Neural cell (in vitro differentiated cells): ENCODE results near the gene ANP32A. TPM values are rescaled to one million over a fixed set of nuclear protein-coding genes. Genes with fewer than 3 reads are reported as not detected.

ENCODE experiments used
- H2AFZ ChIP-seq: fragments of 200-600, 300-800 bp; sonication (generic), shearing (Covaris generic); 2 replicates; pipeline ENCODE4 v1.6.0; 2014; ENCODE audit warnings: low read depth, mild to moderate bottlenecking, antibody characterized with exemption, low read length, moderate library complexity
- H3F3A ChIP-seq: fragments of 200-600 bp; shearing (Covaris generic); 2 replicates; pipeline ENCODE4 v1.6.1; 2016; ENCODE audit warnings: mild to moderate bottlenecking, moderate library complexity, mixed read lengths, antibody characterized with exemption, low read length; ENCODE audit not compliant: insufficient read depth, poor library complexity, severe bottlenecking
- H3K27ac ChIP-seq: fragments of 200-600, 300-800 bp; sonication (generic), shearing (Covaris generic); 2 replicates; pipeline ENCODE4 v1.5.1; 2014; ENCODE audit warnings: mild to moderate bottlenecking, low read length, moderate library complexity
- H3K27me3 ChIP-seq: fragments of 300-800, 200-600 bp; sonication (generic), shearing (Covaris generic); 2 replicates; pipeline ENCODE4 v1.6.0; 2014; ENCODE audit warnings: mild to moderate bottlenecking, low read depth, low read length, moderate library complexity; ENCODE audit not compliant: insufficient read depth
- H3K36me3 ChIP-seq: fragments of 300-800, 200-600 bp; sonication (generic), shearing (Covaris generic); 2 replicates; pipeline ENCODE4 v1.5.1; 2014; ENCODE audit warnings: mild to moderate bottlenecking, antibody characterized with exemption, low read length, moderate library complexity; ENCODE audit not compliant: insufficient read depth
- H3K4me2 ChIP-seq: fragments of 300-800, 200-600 bp; sonication (generic), shearing (Covaris generic); 2 replicates; pipeline ENCODE4 v1.6.0; 2014; ENCODE audit warnings: mild to moderate bottlenecking, low read length
- H3K4me3 ChIP-seq: fragments of 300-800, 200-600 bp; sonication (generic), shearing (Covaris generic); 2 replicates; pipeline ENCODE4 v1.5.1; 2014; ENCODE audit warnings: mild to moderate bottlenecking, low read length, moderate library complexity
- H3K79me2 ChIP-seq: fragments of 200-600 bp; shearing (Covaris generic); replicated peaks from 2 replicates; pipeline ENCODE4 v1.6.0; 2014; ENCODE audit warnings: mild to moderate bottlenecking, low read length, moderate library complexity; ENCODE audit not compliant: insufficient read depth
- H3K9ac ChIP-seq: fragments of 300-800, 200-600 bp; sonication (generic), shearing (Covaris generic); 2 replicates; pipeline ENCODE4 v1.6.1; 2016; ENCODE audit warnings: mild to moderate bottlenecking, low read length, mixed read lengths
- H3K9me2 ChIP-seq: fragments of 200-600 bp; shearing (Covaris generic); 2 replicates; pipeline ENCODE4 v1.6.1; 2016; ENCODE audit warnings: mild to moderate bottlenecking, low read length, mixed read lengths; ENCODE audit not compliant: insufficient read depth
- H3K9me3 ChIP-seq: fragments of 200-600, 300-800 bp; sonication (generic), shearing (Covaris generic); 2 replicates; pipeline ENCODE4 v1.6.1; 2016; ENCODE audit warnings: mild to moderate bottlenecking, mixed run types, low read length, moderate library complexity, mixed read lengths
- H4K20me1 ChIP-seq: fragments of 200-600 bp; shearing (Covaris generic); 2 replicates; pipeline ENCODE4 v1.6.1; 2016; ENCODE audit warnings: mild to moderate bottlenecking, mixed run types; ENCODE audit not compliant: insufficient read depth
- CTCF ChIP-seq: fragments of 450-650 bp; IDR thresholded peaks from 2 replicates; pipeline ENCODE4 v1.5.1; 2014; ENCODE audit warnings: antibody characterized with exemption, mild to moderate bottlenecking, moderate library complexity; ENCODE audit not compliant: poor library complexity, severe bottlenecking
- EP300 ChIP-seq: fragments of 450-650 bp; conservative IDR thresholded peaks from 2 replicates; pipeline ENCODE4 v1.6.1; 2014; ENCODE audit warnings: antibody characterized with exemption, mild to moderate bottlenecking, moderate library complexity; ENCODE audit not compliant: poor library complexity, severe bottlenecking
- EZH2 ChIP-seq: fragments of 200-600, 300-800 bp; shearing (Covaris generic), sonication (generic); IDR thresholded peaks from 2 replicates; pipeline ENCODE4 v1.6.1; 2014; ENCODE audit warnings: antibody characterized with exemption, low read length, borderline replicate concordance, mild to moderate bottlenecking; ENCODE audit not compliant: insufficient read depth, poor library complexity, severe bottlenecking
- MXI1 ChIP-seq: fragments of 450-650 bp; conservative IDR thresholded peaks from 2 replicates; pipeline ENCODE4 v1.6.1; 2014; ENCODE audit warnings: antibody characterized with exemption, mild to moderate bottlenecking; ENCODE audit not compliant: poor library complexity, severe bottlenecking
- POLR2AphosphoS5 ChIP-seq: IDR thresholded peaks from 2 replicates; pipeline ENCODE4 v1.6.1; 2012
- RAD21 ChIP-seq: fragments of 450-650 bp; conservative IDR thresholded peaks from 2 replicates; pipeline ENCODE4 v1.6.1; 2014; ENCODE audit warnings: antibody characterized with exemption, mild to moderate bottlenecking, moderate library complexity
- REST ChIP-seq: IDR thresholded peaks from 2 replicates; pipeline ENCODE4 v1.6.1; 2012; ENCODE audit warnings: borderline replicate concordance
- SMC3 ChIP-seq: fragments of 450-650 bp; conservative IDR thresholded peaks from 2 replicates; pipeline ENCODE4 v1.6.1; 2014; ENCODE audit warnings: antibody characterized with exemption, mild to moderate bottlenecking, moderate library complexity; ENCODE audit not compliant: poor library complexity
- TAF1 ChIP-seq: IDR thresholded peaks from 2 replicates; pipeline ENCODE4 v1.6.1; 2012; ENCODE audit warnings: low read depth
- polyA plus RNA-seq: library from polyadenylated mRNA; depleted of rRNA; stranded (reverse); fragments of >200 nt; gene quantifications from 2 replicates; pipeline ENCODE4 v1.2.3, GENCODE V29; 2014

ANP32A gene
- polyA plus RNA-seq, 1 donor from 2014 or later: 190 TPM

- Histone ChIP-seq H3K4me3 (no peak overlapping the region), H3K4me2 (no peak overlapping the region), H3K9me3 (no peaks in the 10 kb centered on the region), H3K36me3 (no peaks in the 10 kb centered on the region), H3K79me2 (peaks cover 100% of the 10 kb centered on the region), H3K9ac (no peak overlapping the region), H3K9me2 (no peaks in the 10 kb centered on the region), H3F3A (no peaks in the 10 kb centered on the region), H4K20me1 (peaks cover 5% of the 10 kb centered on the region), H2AFZ (no peak overlapping the region), H3K27me3 (no peaks in the 10 kb centered on the region), H3K27ac (no peak overlapping the region)
- TF ChIP-seq EZH2 (no peak), CTCF (no peak), MXI1 (no peak), SMC3 (no peak), POLR2AphosphoS5 (no peak), TAF1 (no peak), REST (no peak), RAD21 (no peak), EP300 (no peak)
Observed at GRCh38 chr15:68809517-68809916, 11.2 kb downstream of the ANP32A start.

- Histone ChIP-seq H3K27me3 (no peaks in the 10 kb centered on the region), H4K20me1 (peaks cover 5% of the 10 kb centered on the region), H3K4me2 (no peak overlapping the region), H3K9me2 (no peaks in the 10 kb centered on the region), H3K36me3 (no peaks in the 10 kb centered on the region), H3K79me2 (peaks cover 100% of the 10 kb centered on the region), H2AFZ (no peak overlapping the region), H3K4me3 (no peak overlapping the region), H3K27ac (no peak overlapping the region), H3F3A (no peaks in the 10 kb centered on the region), H3K9ac (no peak overlapping the region), H3K9me3 (no peaks in the 10 kb centered on the region)
- TF ChIP-seq MXI1 (no peak), EP300 (no peak), RAD21 (no peak), POLR2AphosphoS5 (no peak), CTCF (no peak), EZH2 (no peak), TAF1 (no peak), REST (no peak), SMC3 (no peak)
Observed at GRCh38 chr15:68808770-68809169, 11.9 kb downstream of the ANP32A start.
